Germinal center (tissue), 1 donor: ENCODE data around the gene LZTR1.

Experiments
- DNase-seq: peaks from one replicate; pipeline ENCODE4 v3.0.0; 2012; ENCODE audit warnings: mixed read lengths, low spot score

The LZTR1 gene

DNA sequence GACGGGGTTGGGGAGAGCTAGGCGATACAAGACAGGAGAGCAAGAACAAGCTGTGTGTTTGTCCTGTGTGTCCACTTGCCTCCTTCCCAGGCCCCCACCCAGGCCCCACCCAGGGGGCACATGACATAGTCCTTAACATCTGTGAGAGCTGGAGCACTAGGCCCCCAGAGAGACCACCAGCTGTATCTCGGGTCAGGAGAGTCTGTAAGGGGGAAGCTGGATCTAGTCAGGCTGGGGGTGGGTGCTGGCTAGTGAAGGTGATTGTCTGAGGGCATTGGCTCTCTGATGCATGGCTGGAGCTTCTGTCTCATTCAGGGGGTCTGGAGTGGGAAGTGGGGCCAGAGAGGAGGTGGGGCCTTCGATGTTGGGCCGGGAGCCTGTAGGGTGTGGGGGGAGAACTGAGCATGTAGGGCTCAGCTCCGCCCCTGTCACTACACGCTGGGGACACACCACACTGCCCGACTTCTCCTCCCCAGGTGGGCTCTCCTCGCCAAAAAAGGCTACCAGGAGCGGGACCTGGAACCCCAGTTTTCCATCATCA, 33.4 kb downstream of the LZTR1 start:
- no peak for DNase-seq

DNA sequence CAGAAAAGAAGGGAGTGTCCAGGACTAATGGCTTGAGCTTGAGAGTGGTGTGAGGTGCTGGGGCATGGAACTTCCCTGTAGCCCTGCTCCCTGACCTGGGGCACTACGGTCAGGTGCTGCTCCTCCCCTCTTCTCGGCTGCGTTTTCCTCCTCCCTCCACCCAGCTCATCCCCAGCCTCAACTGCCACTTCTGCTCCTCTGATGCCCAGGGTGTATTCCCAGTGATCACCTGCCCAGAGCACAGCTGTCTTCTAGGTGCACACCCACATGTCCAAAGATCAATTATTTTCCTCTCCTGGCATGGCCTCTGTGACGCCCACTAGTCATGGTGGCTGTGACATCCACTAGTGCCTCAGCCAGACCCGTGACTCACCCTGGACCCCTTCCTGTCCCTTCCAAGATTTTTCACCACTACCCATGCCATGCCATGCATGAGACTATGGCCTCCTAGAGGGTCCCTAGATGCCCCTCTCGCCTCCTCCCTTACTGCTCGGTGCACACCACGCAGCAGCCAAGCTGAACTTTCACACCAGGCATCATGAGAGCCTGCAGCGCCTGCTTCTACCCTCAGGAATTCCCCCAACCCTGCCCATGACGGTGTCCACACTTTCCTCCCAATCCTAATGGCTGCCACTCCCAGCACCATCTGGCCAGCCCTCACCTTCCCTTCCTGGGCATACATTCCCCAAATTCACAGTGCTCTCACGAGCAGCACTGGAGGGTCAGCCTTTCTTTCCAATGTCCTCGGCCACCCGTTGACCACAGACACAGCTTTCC, 34.7 kb downstream of the LZTR1 start:
- DNase-seq = no peak

DNA sequence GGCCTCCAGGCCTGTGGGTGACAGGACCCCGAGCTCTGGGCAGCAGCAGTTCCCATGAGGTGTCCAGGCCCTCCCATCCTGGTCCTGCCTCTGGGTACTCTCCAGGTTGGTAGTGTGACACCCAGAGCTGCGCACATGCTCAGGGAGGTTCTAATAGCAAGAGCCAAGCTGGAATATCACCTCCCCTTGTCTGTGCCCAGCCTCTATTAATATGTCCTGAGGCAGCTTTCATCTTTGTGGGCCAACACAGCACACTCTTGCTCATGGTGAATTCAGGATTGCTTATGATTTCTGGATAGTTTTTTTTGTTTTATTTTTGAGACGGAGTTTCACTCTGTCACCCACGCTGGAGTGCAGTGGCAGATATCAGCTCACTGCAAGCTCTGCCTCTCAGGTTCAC, 36.2 kb downstream of the LZTR1 start:
- DNase-seq = no peak

DNA sequence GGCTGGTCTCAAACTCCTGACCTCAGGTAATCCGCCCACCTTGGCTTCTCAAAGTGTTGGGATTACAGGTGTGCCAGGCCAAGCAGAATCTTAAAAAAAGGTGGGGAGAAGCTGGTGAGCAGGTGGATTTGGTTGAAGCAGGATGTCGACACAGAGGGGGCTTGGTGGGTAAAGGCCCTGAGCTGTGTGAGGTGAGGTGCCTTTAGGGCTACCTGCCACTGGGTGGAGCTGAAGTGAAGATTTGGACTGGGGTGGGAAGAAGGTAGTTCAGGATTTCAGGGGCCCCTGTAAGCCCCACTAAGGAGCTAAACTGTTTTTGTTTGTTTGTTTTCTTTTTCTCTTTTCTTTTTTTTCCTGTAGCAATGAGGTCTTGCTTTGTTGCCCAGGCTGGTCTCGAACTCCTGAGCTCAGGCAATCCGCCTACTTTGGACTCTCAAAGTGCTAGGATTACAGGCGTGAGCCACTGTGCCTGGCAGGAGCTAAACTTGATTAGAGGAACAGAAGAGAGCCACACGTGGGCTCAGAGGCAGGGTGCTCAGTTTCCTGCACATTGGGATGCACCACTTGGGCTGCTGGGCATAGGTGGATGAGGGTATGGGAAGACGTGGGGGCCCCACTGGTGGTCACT, 38.8 kb downstream of the LZTR1 start:
- DNase-seq = peak; percentile 69

DNA sequence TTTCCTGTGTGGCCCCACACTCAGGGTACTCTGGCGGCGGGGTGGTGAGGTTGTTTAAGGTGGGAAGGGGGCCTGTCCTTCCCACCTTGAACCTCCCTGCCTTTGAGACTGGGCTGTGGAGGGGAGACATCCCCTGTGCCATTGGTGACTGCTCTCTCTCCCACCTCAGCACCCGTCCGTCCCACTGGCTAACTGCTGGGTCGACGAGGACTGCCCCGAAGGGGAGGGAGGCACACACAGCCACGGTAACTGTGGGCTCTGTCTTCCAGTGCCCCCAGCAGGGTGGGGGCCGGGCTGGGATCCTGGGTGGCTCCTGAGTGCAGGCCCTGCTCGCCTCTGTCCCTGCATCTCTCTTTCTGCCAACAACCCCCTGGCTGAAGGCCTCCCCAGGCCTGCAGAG, 40.4 kb downstream of the LZTR1 start:
- no peak for DNase-seq

DNA sequence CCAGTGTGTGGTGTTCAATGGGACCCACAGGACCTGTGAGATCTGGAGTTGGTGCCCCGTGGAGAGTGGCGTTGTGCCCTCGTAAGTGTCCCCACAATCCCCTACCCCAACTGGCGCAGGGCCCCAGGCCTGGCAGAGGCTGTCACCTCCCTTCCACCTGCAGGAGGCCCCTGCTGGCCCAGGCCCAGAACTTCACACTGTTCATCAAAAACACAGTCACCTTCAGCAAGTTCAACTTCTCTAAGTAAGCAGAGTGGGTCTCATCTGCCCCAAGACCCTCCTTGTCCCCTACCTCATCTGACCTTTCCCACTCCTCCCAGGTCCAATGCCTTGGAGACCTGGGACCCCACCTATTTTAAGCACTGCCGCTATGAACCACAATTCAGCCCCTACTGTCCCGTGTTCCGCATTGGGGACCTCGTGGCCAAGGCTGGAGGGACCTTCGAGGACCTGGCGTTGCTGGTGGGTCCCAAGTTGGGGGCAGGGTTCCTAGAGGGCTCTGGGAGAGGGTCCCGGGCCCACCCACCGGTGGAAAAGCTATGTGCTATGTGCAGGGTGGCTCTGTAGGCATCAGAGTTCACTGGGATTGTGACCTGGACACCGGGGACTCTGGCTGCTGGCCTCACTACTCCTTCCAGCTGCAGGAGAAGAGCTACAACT, 41.0 kb downstream of the LZTR1 start:
- DNase-seq = no peak

DNA sequence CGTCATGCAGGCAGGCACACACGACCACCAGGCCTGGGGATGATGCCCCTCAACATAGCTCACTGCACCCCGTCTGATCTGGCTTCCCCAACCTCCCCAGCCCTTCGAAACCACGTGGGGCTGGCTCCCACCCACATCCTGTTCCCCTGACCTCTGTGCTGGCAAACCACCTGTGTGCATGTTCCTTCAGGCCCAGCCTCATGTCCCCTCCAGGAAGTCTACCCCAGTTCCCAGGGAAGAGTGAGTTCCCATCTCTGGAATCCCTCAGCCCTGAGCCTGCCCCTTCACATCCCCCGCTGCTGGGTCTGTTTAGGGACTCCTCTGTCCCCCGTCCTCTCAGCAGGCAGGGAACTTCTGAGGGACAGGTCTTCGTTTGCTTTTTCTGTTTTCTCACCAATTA, 43.2 kb downstream of the LZTR1 start:
- DNase-seq = no peak

DNA sequence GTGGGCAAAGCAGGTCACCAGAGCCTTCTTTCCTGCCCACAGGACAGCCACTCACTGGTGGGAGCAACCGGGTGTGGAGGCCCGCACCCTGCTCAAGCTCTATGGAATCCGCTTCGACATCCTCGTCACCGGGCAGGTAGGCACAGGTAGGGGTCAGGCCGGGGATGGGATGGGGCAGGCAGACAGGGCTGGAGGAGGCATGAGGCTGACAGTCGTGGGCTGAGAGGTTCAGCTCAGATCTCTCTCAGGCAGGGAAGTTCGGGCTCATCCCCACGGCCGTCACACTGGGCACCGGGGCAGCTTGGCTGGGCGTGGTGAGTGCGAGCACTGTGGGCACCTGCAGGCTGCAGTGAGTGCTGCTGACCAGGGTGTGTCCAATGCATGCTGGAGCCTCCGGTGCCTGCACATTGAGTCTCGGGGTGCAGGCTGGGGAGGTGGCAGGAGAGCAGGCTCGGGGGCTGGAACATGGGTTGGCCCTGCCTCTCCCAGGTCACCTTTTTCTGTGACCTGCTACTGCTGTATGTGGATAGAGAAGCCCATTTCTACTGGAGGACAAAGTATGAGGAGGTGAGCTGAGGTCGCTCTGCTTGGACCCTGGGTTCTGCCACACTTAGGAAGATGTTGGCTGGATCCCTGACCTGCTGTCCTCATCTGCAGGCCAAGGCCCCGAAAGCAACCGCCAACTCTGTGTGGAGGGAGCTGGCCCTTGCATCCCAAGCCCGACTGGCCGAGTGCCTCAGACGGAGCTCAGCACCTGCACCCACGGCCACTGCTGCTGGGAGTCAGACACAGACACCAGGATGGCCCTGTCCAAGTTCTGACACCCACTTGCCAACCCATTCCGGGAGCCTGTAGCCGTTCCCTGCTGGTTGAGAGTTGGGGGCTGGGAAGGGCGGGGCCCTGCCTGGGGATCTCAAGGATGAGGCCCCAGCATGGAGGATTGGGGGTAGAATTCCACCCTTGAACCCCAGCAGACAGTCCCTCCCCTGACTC, 44.0 kb downstream of the LZTR1 start:
- DNase-seq = no peak

DNA sequence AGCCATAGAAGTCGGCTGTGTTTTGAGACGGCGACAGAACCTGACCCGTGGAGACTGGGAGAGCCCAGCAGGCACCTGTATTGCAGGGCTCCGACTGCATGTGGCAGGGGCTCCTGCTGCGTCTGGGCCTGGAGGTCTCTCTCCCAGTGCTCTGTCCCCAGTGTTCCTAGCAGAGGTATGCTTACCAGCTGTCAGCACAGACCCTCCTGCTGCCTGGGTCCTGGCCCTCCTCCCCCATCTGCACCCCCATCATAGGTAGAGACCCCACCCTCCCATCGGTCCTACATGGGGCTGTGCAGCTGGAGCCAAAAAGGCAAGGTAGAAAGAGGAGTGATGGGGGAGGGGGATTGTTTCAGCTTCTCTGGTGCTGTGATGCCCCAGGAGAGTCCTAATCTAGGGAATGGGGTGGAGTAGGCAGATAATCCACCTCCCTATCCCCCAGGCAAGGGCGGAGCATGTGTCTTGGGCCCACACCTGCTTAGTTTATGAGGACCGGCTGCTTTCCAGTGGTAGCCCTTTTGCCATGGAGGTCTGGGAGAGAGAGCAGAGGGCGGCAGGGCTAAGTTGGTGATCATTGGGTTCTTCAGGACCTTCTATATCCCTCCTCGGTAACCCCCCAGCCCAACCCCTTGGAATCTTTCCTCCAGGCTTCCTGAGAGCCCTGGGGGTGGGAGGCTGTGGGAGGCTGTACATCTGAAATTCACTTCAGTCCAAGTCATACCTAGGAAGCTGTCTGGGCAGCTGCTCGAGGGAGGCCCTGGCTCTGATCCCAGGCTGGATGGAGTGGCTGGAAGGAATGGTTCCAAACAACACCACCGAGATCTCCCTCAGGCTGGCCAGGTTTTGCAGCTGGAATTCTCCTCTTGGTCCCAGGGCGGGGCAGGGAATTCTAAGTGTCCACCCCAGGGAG, 44.9 kb downstream of the LZTR1 start:
- no peak for DNase-seq

DNA sequence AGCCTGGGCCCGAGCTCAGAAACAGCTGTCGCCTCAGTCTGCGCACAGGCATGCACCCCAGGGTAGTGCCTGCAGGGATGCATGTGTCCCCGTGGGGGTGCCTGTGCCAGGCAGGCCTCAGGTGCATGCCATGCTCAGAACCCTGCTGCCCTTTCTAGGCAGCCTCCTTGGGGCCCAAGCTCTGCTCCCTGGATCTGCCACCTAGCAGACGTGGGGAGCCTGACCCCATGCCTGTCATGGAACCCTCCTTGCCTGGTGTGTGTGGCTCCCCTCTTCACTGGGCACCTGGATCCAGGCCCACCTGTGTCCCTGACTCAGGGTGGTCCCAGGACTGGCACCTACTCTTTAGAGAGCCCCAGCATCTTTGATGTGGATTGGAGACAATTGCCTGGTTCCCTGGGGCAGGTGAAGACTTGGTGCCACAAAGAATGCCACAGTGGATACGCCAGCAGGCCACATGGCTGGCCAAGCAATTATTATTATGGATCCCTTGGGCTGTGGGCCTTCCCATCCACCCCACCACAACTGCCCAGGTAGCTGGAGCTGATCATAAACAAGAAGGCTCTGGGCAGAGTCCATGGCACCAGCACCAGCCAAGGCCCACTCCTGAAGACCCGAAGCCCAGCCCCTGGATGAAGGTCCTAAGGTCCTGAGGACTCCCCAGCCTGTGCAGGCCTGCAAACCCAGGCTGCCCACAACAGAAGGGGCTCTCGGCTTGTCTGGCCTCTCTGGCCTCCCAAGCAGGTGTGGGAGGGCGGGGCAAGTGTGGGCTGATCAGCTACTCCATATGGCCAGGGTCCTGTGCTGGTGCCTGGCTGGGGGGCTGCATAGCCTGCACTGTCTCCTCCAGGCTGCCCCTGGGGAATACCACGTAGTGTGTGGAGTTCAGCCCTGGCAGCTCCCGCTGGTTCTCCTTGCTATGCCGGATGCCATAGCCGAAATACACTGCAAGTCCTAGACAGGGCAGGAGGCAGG, 46.5 kb downstream of the LZTR1 start:
- DNase-seq = no peak

DNA sequence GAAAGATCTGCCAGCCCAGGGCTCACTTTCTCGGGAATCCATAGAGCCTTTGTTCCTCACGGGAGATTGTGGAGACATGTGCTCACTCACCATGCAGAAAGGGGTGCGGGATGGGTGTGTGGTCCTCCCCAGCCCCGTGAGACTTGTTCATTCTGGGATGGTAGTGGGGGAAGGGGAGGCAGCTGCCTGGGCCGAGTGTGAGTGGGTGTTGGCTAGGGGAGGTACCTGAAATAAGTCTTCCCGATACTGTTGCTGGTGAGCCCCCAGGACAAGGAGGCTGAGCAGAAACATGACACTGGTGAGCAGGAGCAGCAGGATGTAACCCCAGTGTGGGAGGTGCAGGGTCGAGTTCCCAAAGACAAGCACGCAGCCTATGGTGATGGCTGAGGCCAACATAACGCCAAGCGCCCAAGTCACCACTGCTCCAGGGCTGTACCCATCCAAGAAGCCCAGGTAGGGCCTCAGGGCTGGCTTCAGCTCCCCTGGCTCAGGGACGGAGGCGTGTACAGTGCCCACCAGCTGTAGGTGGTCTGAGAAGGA, 47.5 kb downstream of the LZTR1 start:
- DNase-seq = no peak

DNA sequence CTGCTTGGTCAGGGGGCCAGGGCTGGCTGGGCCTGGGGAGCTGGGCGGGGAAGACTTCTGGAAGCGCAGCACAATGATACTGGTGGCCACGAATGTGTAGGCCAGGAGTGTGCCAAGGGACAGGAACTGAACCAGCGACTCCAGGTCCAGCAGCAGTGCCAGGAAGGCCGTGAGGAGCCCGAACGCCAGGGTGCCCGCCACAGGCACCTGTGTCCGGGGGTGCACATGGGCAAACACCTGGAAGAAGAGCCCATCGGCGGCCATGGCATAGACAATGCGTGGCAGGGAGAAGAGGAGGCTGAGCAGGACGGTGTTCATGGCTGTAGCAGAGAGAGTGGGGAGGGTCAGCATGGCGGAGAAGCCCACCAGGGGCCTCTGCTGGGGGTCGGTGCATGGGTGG, 47.9 kb downstream of the LZTR1 start:
- no peak for DNase-seq

DNA sequence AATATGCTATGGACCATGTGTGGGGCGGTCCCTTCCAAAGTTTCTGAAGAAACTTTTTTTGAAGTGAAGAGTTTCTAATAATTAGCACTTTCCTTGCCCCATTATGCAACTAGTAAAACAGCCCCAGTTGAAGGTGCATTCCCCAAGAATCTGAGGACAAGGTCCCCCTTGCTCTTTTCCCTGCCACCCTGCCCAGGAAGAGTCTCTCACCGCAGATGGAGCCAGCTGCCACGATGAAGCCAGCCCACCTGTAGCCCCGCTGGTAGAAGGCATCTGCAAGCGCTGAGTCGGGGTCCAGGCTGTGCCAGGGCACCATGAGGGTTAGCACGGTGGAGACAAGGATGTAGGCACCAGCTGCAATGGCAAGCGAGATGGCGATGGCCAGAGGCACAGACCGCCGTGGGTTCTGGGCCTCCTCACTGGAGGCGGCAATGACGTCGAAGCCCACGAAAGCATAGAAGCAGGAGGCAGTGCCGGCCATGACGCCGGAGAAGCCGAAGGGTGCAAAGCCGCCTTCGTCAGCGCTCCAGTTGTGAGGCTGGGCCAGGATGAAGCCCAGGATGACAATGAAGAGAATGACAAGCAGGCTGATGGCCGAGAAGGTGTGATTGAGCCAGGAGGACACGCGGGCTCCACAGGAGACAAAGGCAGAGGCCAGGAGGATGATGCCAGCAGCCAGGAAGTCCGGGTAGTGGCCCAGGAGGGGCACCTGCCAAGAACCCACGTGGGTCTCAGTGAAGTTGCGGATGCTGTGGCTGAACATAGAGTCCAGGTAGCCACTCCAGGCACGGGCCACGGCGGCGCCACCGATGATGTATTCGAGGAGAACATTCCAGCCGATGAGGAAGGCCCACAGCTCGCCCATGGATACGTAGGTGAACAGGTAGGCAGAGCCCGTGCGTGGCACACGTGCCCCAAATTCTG, 48.8 kb downstream of the LZTR1 start:
- DNase-seq = no peak

DNA sequence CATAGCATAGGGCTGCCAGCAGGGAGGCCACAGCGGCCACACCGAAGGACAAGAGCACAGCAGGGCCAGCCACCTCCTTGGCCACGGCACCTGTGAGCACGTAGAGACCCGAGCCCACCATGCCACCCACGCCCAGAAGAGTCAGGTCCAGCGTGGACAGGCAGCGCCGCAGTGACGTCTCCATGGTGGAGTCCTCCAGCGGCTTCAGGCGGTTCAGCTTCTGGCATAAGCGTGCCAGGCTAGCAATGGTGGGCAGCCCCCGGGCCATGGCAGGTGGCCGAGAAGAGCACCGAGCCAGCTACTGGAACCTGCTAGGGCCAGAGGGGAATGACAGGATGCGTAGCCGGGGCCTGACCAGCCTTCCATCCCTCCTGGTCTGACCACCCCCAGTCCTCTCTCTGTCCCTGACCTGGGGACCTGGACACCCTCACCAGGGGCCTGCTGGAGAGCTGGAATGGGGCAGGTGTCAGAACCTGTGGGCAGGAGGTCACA, 49.5 kb downstream of the LZTR1 start:
- no peak for DNase-seq

DNA sequence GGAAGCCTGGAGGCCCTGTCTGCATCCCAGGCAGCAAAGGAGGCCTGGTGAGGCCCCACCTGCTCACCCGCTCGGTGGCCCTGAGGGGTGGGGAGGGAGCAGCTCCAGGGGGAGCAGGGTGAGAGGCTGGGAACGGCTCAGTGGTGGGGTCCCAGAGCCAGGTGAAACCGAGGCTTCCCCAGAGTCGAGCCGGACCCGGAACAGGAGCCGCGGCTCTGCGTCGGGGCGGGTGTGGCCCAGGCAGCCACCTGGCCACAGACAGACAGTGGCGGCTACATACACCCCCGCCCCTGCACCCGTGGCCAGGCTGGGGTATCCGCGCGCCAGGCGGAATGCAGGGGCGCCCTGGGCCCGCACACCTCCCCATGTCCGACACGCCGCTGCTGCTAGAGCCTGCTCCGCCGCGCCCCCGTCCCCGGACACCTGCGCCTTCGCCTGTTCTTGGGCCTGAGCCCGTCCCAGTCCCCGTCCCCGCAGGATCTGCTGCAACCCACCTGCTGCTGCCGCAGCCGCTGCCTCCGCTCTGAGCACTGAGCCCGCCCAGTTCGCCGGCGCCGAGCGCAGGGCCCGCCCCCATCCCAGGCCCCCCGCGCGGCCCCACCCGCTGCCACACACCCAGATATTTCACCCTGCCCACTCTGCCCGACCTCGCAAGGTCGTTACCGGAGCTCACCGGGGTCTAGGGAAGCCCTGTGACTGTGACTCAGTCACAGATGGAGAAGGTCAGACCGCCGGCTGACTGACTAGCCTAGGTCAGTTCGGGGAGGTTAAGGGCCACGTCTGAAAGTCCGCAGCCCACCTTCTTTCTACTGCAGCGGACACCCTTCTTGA, 50.2 kb downstream of the LZTR1 start, which contains the start of gene SLC7A4:
Gene SLC7A4 (minus strand): TSS at position 525 of the 831 bp plus-strand sequence. CDS start 749 bp downstream, outside the sequence.
- DNase-seq = no peak

DNA sequence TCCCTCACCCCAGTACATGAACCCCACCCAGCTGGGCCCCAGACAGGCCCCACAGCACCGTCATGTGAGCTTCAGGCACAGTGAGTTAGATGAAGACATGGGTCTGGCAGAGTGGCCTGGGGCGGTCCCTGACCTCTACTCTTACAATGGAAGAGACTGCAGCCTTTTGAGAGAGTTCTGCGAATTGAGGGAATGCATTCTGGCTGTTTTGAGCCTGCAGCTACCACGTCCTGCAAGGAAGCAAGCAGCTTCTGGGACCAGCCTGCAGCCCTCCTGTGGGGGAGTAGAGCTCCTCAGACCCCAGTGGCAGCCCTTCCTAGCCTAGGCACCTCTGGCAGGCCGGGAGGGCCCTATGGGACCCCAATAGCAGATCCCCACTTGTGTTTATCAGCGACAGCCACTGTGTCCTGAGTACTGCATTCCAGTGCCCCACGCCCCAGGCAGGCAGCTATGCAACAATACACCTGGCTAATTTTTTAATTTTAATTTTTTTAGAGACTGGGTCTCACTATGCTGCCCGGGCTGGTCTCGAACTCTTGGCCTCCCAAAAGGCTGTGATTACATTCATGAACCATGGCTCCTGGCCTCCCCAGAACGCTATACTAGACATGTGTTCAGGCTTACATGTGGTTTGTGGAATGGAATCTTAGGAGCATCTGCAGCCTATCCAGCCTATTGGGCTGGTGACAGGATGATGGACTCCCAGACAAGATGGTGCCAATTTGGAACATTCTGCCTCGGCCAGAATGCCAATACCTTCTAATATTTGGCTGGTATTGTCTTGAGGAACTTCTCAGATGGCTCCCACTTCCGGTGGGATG, 51.0 kb downstream of the LZTR1 start:
- no peak for DNase-seq
